ENCODE data around the gene ZNF430.
A peak's percentile ranks its signal among the peaks of the same experiment; 100 is the strongest.

DNA sequence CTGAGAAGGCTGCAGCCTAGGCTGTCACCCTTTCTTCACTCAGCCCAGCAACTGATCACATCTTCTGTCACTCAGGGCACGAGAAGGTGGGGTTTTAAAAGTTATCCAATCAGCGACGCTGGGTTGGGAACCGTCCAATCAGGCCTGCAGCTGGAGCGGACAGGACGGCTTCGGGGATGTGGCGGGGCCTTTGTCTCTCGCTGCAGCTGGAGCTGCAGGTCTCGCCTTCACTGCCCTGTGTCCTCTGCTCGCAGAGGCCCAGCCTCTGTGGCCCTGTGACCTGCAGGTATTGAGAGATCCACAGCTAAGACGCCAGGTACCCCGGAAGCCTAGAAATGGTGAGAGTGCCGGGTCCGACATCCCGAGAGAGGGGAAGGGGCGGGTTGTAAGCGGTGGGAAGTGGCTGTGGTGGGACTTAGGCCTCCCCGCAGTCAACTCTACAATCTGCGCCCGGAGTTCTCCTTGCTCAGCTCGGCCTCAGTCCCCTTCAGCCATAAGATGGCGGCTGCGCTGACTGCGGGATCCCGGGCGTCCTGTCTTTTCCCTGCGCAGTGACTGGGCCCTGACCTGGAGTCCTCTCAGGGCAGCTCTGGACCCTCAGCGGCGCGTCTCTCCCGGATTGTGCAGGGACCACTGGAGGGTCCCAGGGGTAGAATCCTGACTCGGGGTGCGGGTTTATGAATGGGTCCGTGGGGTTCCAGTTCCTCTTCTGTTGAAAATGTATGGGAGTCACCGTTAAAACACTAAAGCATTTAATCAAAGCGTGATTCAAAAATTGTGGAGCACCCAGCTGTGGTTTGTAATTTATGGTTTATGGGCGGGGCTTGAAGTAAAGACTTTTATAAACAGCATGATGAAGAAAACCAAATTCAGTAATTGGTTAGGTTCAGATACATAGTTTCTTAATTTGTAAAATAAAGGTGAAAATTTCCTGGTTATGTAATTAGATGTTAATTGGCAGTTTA lies 61.8 kb downstream of the ZNF430 start, which contains the start of gene ZNF714:
- peak in 1 of 2 donors; percentile 25 for TF ChIP-seq POLR2A (IDR thresholded peaks at IDR 0.05)
- TF ChIP-seq, protein P1, sequence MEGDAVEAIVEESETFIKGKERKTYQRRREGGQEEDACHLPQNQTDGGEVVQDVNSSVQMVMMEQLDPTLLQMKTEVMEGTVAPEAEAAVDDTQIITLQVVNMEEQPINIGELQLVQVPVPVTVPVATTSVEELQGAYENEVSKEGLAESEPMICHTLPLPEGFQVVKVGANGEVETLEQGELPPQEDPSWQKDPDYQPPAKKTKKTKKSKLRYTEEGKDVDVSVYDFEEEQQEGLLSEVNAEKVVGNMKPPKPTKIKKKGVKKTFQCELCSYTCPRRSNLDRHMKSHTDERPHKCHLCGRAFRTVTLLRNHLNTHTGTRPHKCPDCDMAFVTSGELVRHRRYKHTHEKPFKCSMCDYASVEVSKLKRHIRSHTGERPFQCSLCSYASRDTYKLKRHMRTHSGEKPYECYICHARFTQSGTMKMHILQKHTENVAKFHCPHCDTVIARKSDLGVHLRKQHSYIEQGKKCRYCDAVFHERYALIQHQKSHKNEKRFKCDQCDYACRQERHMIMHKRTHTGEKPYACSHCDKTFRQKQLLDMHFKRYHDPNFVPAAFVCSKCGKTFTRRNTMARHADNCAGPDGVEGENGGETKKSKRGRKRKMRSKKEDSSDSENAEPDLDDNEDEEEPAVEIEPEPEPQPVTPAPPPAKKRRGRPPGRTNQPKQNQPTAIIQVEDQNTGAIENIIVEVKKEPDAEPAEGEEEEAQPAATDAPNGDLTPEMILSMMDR (IDR thresholded peaks at IDR 0.05) = no peak
